ENCODE measurements around the gene ATP2B1.
A peak's percentile ranks its signal among the peaks of the same experiment; 100 is the strongest.
"Not testable (repeated sequence)": the region's sequence is repeated elsewhere in the genome, so short reads cannot be mapped to it uniquely, and the experiment has no call there.

The ATP2B1 gene

DNA sequence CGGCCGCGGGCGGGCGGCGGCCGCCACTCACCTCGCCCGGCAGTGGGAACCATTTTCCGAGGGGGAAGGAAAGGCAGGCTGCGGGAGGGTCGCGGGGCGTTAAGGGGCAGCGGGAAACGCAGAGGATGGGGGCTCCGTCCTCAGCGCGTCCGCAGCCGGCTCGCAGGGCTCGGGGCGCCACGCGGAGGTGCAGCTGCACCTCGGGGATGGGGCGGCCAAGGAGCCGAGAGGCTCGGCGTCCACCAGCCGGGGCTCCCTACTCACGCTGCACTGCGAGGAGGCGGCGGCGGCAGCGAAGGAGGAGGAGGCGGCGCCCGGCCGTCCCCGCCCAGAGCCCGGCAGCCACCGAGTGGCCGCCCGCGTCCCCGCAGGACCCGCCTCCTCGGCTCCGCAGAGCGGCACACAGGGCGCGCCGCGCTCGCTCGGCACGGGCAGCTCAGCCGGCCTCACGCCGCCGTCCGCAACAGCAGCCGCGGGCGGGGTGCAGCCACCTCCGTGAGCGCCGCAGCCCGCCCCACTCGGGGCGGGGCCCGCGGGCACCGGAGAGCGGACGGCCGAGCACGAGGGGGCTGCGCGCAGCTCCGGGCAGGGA lies at the start of gene ATP2B1:
Gene ATP2B1, minus strand, starts transcription at position 274 of the 592 bp plus-strand sequence. CDS start 52,952 bp downstream, outside the sequence.
- peak; percentile 52 to 75 (median 64) for DNase-seq

DNA sequence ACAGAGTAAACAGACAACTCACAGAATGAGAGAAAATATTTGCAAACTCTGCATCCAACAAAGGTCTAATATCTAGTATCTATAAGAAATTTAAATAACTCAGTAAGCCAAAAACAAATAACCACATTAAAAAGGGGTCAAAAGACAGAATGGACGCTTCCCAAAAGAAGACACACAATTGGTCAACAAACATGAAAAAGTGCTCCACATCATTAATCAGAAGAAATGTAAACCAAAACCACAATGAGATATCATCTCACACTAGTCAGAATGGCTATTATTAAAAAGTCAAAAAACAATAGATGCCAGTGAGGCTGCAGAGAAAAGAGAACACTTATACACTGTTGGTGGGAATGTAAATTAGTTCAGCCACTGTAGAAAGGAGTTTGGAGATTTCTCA lies 49.3 kb upstream of the ATP2B1 start:
- DNase-seq: not testable (repeated sequence)

- DNase-seq: no peak
Observed at GRCh38 chr12:89756585-89757398, 48.2 kb upstream of the ATP2B1 start.

DNA sequence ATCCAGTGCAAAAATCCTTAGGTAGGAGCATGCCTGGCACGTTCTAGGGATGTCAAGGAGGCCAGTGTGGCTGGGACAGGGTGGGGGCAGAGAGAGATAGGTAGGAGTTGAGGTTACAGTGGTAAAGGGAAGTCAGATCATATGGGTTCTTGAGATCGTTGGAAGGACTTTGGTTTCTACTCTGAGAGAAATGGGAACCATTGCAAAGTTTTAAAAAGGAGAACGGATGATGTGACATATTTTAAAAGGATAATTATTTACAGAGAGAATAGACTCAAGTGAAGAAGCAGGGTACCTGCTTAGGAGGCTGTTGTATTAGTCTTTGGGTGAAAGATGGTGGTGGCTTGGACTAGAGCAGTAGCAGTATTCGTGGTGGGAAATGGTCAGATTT lies 47.6 kb upstream of the ATP2B1 start:
- DNase-seq: no peak

GRCh38 chr12:89753997-89754396 lies 45.4 kb upstream of the ATP2B1 start:
- DNase-seq: no peak

GRCh38 chr12:89752341-89752740 lies 43.7 kb upstream of the ATP2B1 start:
- DNase-seq: no peak

- DNase-seq: no peak
Observed at GRCh38 chr12:89750389-89751351, 42.0 kb upstream of the ATP2B1 start.

GRCh38 chr12:89748791-89749190 lies 40.2 kb upstream of the ATP2B1 start:
- no peak for DNase-seq

DNA sequence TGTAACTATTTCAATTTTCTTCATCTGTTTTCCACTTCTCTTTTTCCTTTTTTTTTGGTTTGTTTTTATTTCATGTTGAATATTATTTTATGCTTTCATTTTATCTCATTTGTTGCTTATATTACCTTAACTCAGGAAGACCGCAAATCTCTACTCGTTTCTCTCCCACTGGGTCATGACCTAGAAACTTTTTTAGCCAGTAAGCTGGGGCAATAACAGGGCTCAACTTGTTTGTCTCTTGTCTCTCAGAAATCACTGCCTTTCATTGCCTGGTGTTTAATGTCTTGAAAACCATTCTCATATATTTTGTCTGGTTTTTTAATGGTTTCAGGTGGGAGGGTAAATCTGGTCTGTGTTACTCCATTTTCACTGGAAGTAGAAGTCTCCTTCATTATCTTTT lies 36.6 kb upstream of the ATP2B1 start:
- DNase-seq: no peak

DNA sequence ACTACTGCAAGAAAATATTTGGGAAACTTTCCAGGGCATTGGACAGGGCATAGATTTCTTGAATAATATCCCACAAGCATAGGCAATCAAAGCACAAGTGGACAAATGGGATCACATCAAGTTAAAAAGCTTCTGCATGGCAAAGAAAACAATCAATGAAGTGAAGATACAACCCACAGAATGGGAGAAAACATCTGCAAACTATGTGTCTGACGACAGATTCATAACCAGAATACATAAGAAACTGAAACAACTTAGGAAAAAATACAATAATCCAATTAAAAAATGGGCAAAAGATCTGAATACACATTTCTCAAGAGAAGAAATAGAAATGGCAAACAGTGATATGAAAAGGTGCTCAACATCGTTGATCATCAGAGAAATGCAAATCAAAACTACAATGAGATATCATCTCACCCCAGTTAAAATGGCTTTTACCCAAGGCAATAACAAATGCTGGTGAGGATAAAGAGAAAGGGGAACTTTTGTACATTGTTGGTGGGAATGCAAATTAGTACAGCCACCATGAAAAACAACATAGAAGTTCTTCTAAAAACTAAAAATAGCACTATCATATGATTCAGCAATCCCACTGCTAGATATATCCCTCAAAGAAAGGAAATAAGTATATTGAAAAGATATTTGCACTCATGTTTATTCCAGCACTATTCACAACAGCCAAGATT lies 33.8 kb upstream of the ATP2B1 start:
- DNase-seq: no peak

- no peak for DNase-seq
Observed at GRCh38 chr12:89740943-89741342, 32.3 kb upstream of the ATP2B1 start.

DNA sequence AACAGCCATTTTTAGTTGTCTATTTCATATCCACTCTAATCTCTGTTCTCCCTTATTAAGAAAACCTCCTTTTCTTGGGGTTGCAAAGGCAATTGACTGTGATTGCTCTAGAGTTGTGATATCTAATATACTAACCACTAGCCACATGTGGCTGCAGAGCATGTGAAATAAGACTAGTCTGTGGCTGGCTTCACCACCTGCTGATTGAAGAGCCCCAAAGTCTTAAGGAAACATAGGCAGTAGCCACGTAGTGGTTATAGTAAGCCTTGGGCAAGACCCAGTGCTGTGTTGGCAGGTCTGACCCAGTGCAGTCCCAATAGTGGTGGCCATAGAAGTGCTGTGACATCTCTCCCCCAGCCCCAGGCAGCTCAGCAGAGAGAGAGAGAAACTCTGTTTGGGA lies 28.4 kb upstream of the ATP2B1 start:
- no peak for DNase-seq

DNA sequence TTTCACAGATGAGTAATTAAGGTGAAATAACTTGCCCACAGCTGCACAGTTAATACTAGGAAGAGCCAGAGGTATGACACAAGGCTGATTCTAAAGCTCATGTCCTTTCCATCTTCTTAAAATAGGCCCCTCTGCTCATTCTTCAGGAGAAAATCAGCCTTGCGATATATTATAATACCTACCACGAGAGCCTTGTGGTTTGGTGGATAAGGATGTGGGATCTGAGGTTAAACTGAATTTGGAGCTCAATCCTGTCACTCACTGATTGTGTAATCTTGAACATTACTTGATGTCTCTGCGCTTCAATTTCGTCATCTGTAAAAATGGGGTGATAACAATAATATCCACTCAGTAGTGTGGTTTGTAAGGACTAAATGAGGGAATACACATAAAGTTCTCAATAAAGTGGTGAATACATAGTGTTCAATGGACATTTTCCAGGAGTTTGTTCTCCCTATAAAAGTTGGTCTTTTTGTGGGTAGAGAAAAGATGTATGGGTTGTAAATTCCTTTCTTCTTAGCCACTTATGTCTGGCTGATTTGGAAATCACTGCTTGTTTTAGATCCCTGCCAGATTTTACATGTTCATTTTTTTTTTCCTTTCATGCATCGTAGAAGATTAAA lies 25.1 kb upstream of the ATP2B1 start:
- no peak for DNase-seq

- DNase-seq: no peak
Observed at GRCh38 chr12:89732522-89732921, 23.9 kb upstream of the ATP2B1 start.

- no peak for DNase-seq
Observed at GRCh38 chr12:89731614-89732013, 23.0 kb upstream of the ATP2B1 start.

GRCh38 chr12:89731089-89731488 lies 22.5 kb upstream of the ATP2B1 start:
- DNase-seq: no peak

GRCh38 chr12:89729946-89730459 lies 21.4 kb upstream of the ATP2B1 start:
- no peak for DNase-seq

DNA sequence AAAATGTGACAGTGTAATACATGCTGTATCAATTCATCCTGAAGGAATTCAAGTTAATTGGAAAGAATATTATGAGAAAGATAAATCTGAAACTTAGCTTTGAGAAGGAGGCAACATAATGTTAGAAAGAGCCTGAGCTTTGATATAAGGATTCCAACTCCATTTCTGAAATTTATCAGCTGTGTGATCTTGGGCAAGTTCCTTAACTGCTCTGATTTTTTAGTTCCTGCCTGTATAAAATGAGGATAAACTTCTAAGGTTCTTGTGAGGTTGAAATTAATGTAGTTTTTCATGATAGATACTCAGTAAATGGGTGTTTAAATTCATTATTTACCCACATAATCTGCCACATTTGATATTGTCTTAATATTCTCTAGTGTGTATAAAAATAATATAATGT lies 14.6 kb upstream of the ATP2B1 start:
- no peak for DNase-seq

- no peak for DNase-seq
Observed at GRCh38 chr12:89721291-89721987, 12.8 kb upstream of the ATP2B1 start.

GRCh38 chr12:89717759-89718523 lies 9.3 kb upstream of the ATP2B1 start:
- DNase-seq: no peak

- DNase-seq: no peak
Observed at GRCh38 chr12:89712706-89713105, 4.1 kb upstream of the ATP2B1 start.

All from activated CD4-positive, CD25-positive, alpha-beta regulatory T cell (primary cell).